Loucy (cell line): ENCODE results near the gene ATP9A.

ENCODE experiments used
- H2AFZ ChIP-seq: fragments of 200-600 bp; sonication (generic); 2 replicates; pipeline ENCODE4 v1.6.0; 2016; ENCODE audit warnings: antibody characterized with exemption, mild to moderate bottlenecking, low read length, moderate library complexity
- H3F3A ChIP-seq: fragments of 200-600 bp; 2 replicates; pipeline ENCODE4 v1.6.0; 2016; ENCODE audit warnings: antibody characterized with exemption, low read depth, mild to moderate bottlenecking
- H3K27me3 ChIP-seq: fragments of 200-600 bp; sonication (generic); 2 replicates; pipeline ENCODE4 v1.6.1; 2014; ENCODE audit warnings: low read length, mild to moderate bottlenecking; ENCODE audit not compliant: insufficient read depth, poor library complexity, severe bottlenecking
- H3K36me3 ChIP-seq: fragments of 200-600 bp; sonication (generic); 2 replicates; pipeline ENCODE4 v1.6.1; 2016; ENCODE audit warnings: low read length; ENCODE audit not compliant: insufficient read depth
- H3K4me1 ChIP-seq: fragments of 200-600 bp; sonication (generic); 2 replicates; pipeline ENCODE4 v1.5.1; 2014; ENCODE audit warnings: low read length, mild to moderate bottlenecking; ENCODE audit not compliant: insufficient read depth, poor library complexity, severe bottlenecking
- H3K4me2 ChIP-seq: fragments of 200-600 bp; sonication (generic); 2 replicates; pipeline ENCODE4 v1.6.0; 2014; ENCODE audit warnings: antibody characterized with exemption, low read length, low read depth, mild to moderate bottlenecking; ENCODE audit not compliant: poor library complexity, severe bottlenecking
- H3K4me3 ChIP-seq: fragments of 200-600 bp; sonication (generic); 2 replicates; pipeline ENCODE4 v1.5.1; 2014; ENCODE audit warnings: low read length, mild to moderate bottlenecking, mixed read lengths; ENCODE audit not compliant: poor library complexity, severe bottlenecking
- H3K79me2 ChIP-seq: fragments of 200-600 bp; sonication (generic); 2 replicates; pipeline ENCODE4 v1.6.1; 2014; ENCODE audit warnings: low read length; ENCODE audit not compliant: insufficient read depth
- H3K9ac ChIP-seq: fragments of 200-600 bp; sonication (generic); 2 replicates; pipeline ENCODE4 v1.6.0; 2014; ENCODE audit warnings: mild to moderate bottlenecking, low read depth, low read length, moderate library complexity; ENCODE audit not compliant: poor library complexity, severe bottlenecking
- H3K9me2 ChIP-seq: fragments of 200-600 bp; sonication (generic); replicated peaks from 2 replicates; pipeline ENCODE4 v1.6.1; 2016; ENCODE audit warnings: low read depth, low read length, mixed read lengths
- H3K9me3 ChIP-seq: fragments of 200-600 bp; sonication (generic); 2 replicates; pipeline ENCODE4 v1.6.1; 2014; ENCODE audit warnings: mild to moderate bottlenecking, antibody characterized with exemption, low read length, low read depth; ENCODE audit not compliant: insufficient read depth
- H4K20me1 ChIP-seq: fragments of 200-600 bp; sonication (generic); 2 replicates; pipeline ENCODE4 v1.6.0; 2014; ENCODE audit warnings: antibody characterized with exemption, low read length, mild to moderate bottlenecking; ENCODE audit not compliant: insufficient read depth, poor library complexity, severe bottlenecking
- CTCF ChIP-seq: fragments of 200-600 bp; sonication (generic); conservative IDR thresholded peaks from 2 replicates; pipeline ENCODE4 v1.5.1; 2014; ENCODE audit warnings: mild to moderate bottlenecking, antibody characterized with exemption, low read length
- EZH2phosphoT487 ChIP-seq: fragments of 200-600 bp; IDR thresholded peaks from 2 replicates; pipeline ENCODE4 v1.6.1; 2018; ENCODE audit warnings: antibody characterized with exemption, mild to moderate bottlenecking, moderate library complexity, borderline replicate concordance

Gene ATP9A

GRCh38 chr20:51641866-51642265 is 126.3 kb downstream of the ATP9A start:
- H3K27me3 ChIP-seq: no peaks in the 10 kb centered on the region
- H2AFZ ChIP-seq: no peak overlapping the region
- no peaks in the 10 kb centered on the region for H3K9me3 ChIP-seq
- TF ChIP-seq EZH2phosphoT487 (no peak), CTCF (no peak)
- no peak overlapping the region for H3K4me3 ChIP-seq
- H3K36me3 ChIP-seq: peaks cover 69% of the 10 kb centered on the region; the same call in 1 of the 2 replicates
- no peak overlapping the region for H3K9ac ChIP-seq
- H3K9me2 ChIP-seq: no peaks in the 10 kb centered on the region
- H4K20me1 ChIP-seq: no peaks in the 10 kb centered on the region
- H3K79me2 ChIP-seq: peaks cover 21% of the 10 kb centered on the region; the same call in 1 of the 2 replicates
- no peaks in the 10 kb centered on the region for H3F3A ChIP-seq
- H3K4me1 ChIP-seq: peaks cover 11% of the 10 kb centered on the region
- no peak overlapping the region for H3K4me2 ChIP-seq

- Histone ChIP-seq H3K4me2 (no peak overlapping the region), H3K27me3 (no peaks in the 10 kb centered on the region), H2AFZ (no peak overlapping the region), H3K9me3 (no peaks in the 10 kb centered on the region), H3K4me1 (peaks cover 11% of the 10 kb centered on the region), H3K36me3 (peaks cover 70% of the 10 kb centered on the region; the same call in 1 of the 2 replicates), H3K4me3 (no peak overlapping the region), H3F3A (no peaks in the 10 kb centered on the region), H3K9me2 (no peaks in the 10 kb centered on the region), H3K9ac (no peak overlapping the region), H3K79me2 (peaks cover 10% of the 10 kb centered on the region; the same call in 1 of the 2 replicates), H4K20me1 (no peaks in the 10 kb centered on the region)
- TF ChIP-seq EZH2phosphoT487 (no peak), CTCF (no peak)
Observed at GRCh38 chr20:51640743-51641142, 127.4 kb downstream of the ATP9A start.

- no peaks in the 10 kb centered on the region for H3F3A ChIP-seq
- no peaks in the 10 kb centered on the region for H3K9me3 ChIP-seq
- H3K4me3 ChIP-seq: no peak overlapping the region
- peaks cover 3% of the 10 kb centered on the region for H4K20me1 ChIP-seq
- no peaks in the 10 kb centered on the region for H3K9me2 ChIP-seq
- H2AFZ ChIP-seq: no peak overlapping the region
- H3K36me3 ChIP-seq: peaks cover 72% of the 10 kb centered on the region; the same call in 1 of the 2 replicates
- H3K27me3 ChIP-seq: no peaks in the 10 kb centered on the region
- no peak overlapping the region for H3K4me2 ChIP-seq
- H3K4me1 ChIP-seq: peaks cover 11% of the 10 kb centered on the region
- TF ChIP-seq CTCF (peak; percentile 92), EZH2phosphoT487 (no peak)
- H3K79me2 ChIP-seq: peaks cover 14% of the 10 kb centered on the region; the same call in 1 of the 2 replicates
- H3K9ac ChIP-seq: no peak overlapping the region
Observed at GRCh38 chr20:51639206-51639832, 128.9 kb downstream of the ATP9A start.
